DOHH2 (cell line): ENCODE measurements around the gene RUSF1.

Experiments used
- H3F3A ChIP-seq: fragments of 200-600 bp; sonication (generic), shearing (Covaris generic); 2 replicates; pipeline ENCODE4 v1.6.0; 2016; ENCODE audit warnings: antibody characterized with exemption, mild to moderate bottlenecking; ENCODE audit not compliant: control insufficient read depth, insufficient read depth
- H3K27ac ChIP-seq: fragments of 200-600 bp; sonication (generic); 2 replicates; pipeline ENCODE4 v1.5.1; 2014; ENCODE audit warnings: low read depth, mild to moderate bottlenecking, low read length, moderate library complexity
- H3K27me3 ChIP-seq: fragments of 200-600 bp; sonication (generic); 2 replicates; pipeline ENCODE4 v1.6.1; 2014; ENCODE audit warnings: mild to moderate bottlenecking, low read length, mixed read lengths; ENCODE audit not compliant: control insufficient read depth
- H3K36me3 ChIP-seq: fragments of 200-600 bp; sonication (generic); 2 replicates; pipeline ENCODE4 v1.6.1; 2014; ENCODE audit warnings: mild to moderate bottlenecking, low read length, moderate library complexity, mixed read lengths; ENCODE audit not compliant: control insufficient read depth
- H3K4me1 ChIP-seq: fragments of 200-600 bp; sonication (generic); 2 replicates; pipeline ENCODE4 v1.6.1; 2014; ENCODE audit warnings: mild to moderate bottlenecking, low read length, mixed read lengths; ENCODE audit not compliant: control insufficient read depth
- H3K4me2 ChIP-seq: fragments of 200-600 bp; sonication (generic); 2 replicates; pipeline ENCODE4 v1.6.0; 2014; ENCODE audit warnings: mild to moderate bottlenecking, low read length, moderate library complexity
- H3K4me3 ChIP-seq: fragments of 200-600 bp; sonication (generic); 2 replicates; pipeline ENCODE4 v1.5.1; 2014; ENCODE audit warnings: mild to moderate bottlenecking, low read length, mixed read lengths
- H3K79me2 ChIP-seq: fragments of 200-600 bp; sonication (generic); 2 replicates; pipeline ENCODE4 v1.6.1; 2014; ENCODE audit warnings: mild to moderate bottlenecking, low read length, mixed read lengths; ENCODE audit not compliant: control insufficient read depth
- H3K9me2 ChIP-seq: fragments of 200-600 bp; sonication (generic); replicated peaks from 2 replicates; pipeline ENCODE4 v1.6.1; 2014; ENCODE audit warnings: mild to moderate bottlenecking, low read length, mixed read lengths; ENCODE audit not compliant: control insufficient read depth
- H3K9me3 ChIP-seq: fragments of 200-600 bp; sonication (generic); 2 replicates; pipeline ENCODE4 v1.6.1; 2014; ENCODE audit warnings: antibody characterized with exemption, low read length, mixed read lengths; ENCODE audit not compliant: control insufficient read depth, insufficient read depth
- H4K20me1 ChIP-seq: fragments of 200-600 bp; sonication (generic); 2 replicates; pipeline ENCODE4 v1.6.0; 2014; ENCODE audit warnings: low read depth, mild to moderate bottlenecking, antibody characterized with exemption, low read length, moderate library complexity; ENCODE audit not compliant: control insufficient read depth, insufficient read depth
- CTCF ChIP-seq: fragments of 200-600 bp; sonication (generic); IDR thresholded peaks from one replicate; pipeline ENCODE4 v1.5.1; 2014; ENCODE audit warnings: antibody characterized with exemption, mild to moderate bottlenecking, low read depth, low read length; ENCODE audit not compliant: poor library complexity, severe bottlenecking
- EZH2phosphoT487 ChIP-seq: fragments of 200-600 bp; sonication (generic); IDR thresholded peaks from 2 replicates; pipeline ENCODE4 v1.6.1; 2017; ENCODE audit warnings: borderline replicate concordance, mild to moderate bottlenecking, antibody characterized with exemption, low read length, moderate library complexity, mixed read lengths

Gene RUSF1

GRCh38 chr16:31537362-31538242 lies 29.4 kb upstream of the RUSF1 start:
- Histone ChIP-seq H3K36me3 (no peaks in the 10 kb centered on the region), H3K4me3 (no peak overlapping the region), H3K27me3 (no peaks in the 10 kb centered on the region), H3K4me1 (no peaks in the 10 kb centered on the region), H4K20me1 (no peaks in the 10 kb centered on the region), H3F3A (no peaks in the 10 kb centered on the region), H3K9me3 (no peaks in the 10 kb centered on the region), H3K79me2 (no peaks in the 10 kb centered on the region), H3K9me2 (no peaks in the 10 kb centered on the region), H3K27ac (no peak overlapping the region), H3K4me2 (no peak overlapping the region)
- no peak for TF ChIP-seq CTCF
- TF ChIP-seq EZH2phosphoT487, result no peak

DNA sequence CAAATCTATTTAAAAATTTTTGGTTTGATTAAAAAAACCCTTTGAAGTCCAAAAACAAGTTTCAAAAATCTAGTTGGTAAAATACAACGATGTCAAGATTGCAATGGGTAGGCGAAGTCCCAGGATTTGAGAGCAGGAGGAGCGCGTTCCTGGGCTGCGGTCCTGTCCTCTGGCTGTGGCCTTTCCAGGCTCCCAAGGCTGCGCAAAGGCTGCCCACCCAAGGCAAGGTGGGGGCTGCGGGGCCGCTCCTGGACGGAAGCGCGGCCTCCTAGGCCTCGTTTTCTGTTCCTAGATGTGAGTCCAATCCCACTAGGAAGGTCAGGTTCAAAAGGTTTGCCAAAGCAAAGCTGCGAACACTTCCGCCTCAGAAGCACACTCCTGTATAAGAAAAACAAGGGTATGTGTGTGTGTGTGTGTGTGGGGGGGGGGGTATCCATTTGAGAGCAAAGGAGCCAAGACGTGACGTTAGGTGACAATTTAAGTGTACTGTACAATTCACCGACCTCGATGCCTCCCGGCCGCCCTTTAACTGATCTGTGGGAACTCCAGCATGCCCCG lies 28.7 kb upstream of the RUSF1 start:
- H3K4me3 ChIP-seq, result no peak overlapping the region
- no peak overlapping the region for H3K27ac ChIP-seq
- TF ChIP-seq CTCF, result no peak

DNA sequence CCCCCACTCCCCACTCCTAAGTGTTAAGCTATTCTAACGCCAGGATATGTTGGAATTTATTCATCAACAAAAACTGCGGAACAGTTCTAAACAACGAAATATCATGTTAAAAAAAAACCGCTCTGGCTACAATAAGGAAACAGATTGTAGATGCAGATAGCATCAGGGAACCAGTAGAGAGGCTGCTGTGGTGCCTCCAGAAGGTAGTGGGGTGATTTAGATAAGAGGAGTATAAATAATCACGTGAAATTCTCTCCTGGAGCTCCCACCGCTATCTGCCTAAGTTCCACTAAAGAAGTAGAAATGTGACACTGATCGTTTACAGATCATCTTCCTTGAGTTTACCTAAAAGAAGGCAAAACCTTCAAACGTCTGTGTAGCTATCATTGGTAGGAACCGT lies 27.5 kb upstream of the RUSF1 start:
- Histone ChIP-seq H3K27ac (no peak overlapping the region), H3K9me2 (no peaks in the 10 kb centered on the region), H3F3A (no peaks in the 10 kb centered on the region), H3K79me2 (no peaks in the 10 kb centered on the region), H3K36me3 (no peaks in the 10 kb centered on the region), H3K4me3 (no peak overlapping the region), H3K4me1 (no peaks in the 10 kb centered on the region), H4K20me1 (no peaks in the 10 kb centered on the region), H3K9me3 (no peaks in the 10 kb centered on the region), H3K4me2 (no peak overlapping the region), H3K27me3 (no peaks in the 10 kb centered on the region)
- TF ChIP-seq CTCF, result no peak
- no peak for TF ChIP-seq EZH2phosphoT487

More for the DNA sequence above, 28.7 kb upstream of the RUSF1 start:
- Histone ChIP-seq H3K36me3 (no peaks in the 10 kb centered on the region), H3K9me2 (no peaks in the 10 kb centered on the region), H3K9me3 (no peaks in the 10 kb centered on the region), H3F3A (no peaks in the 10 kb centered on the region), H4K20me1 (no peaks in the 10 kb centered on the region), H3K4me1 (no peaks in the 10 kb centered on the region), H3K79me2 (no peaks in the 10 kb centered on the region), H3K4me2 (no peak overlapping the region), H3K27me3 (no peaks in the 10 kb centered on the region)
